ENCODE measurements around the gene FBXO3.

FBXO3 gene

DNA sequence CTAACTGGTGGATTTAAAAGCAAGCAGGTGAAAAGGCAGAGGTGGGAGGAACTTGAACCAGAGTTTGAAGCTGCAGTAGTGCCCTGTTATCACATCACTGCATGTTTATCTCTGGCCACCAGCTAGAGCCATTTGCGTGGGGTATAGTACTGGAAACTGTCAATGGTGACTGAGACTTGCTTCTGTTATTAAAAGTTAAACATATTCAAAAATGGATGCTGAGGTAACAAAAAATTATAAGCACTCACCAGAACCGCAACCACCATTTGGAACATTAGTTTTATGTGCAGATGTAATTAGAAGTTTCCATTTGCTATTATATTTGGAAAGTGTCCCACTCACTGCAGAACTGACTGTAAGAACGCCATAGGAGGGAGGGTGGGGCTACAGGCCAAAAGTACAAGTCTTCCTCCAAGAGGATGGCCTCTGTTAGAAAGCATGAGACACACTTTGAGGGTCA lies 36.9 kb downstream of the FBXO3 start:
- H3K4me3 ChIP-seq (ENCODE audit: low read depth, low read length) = no peak overlapping the region
- no peak for DNase-seq (ENCODE audit: low read depth)
- no peak for TF ChIP-seq CTCF (IDR thresholded peaks at IDR 0.05; ENCODE audit: insufficient read depth, low read depth, low read length, missing control alignments)

GRCh38 chr11:33736148-33736812 lies 38.0 kb downstream of the FBXO3 start, which contains the start of gene CD59:
Gene CD59 (minus strand): TSS chr11:33736423. CDS start chr11:33722445, 13,978 bp downstream.
- DNase-seq (ENCODE audit: low read depth) = peak; percentile 91
- H3K4me3 ChIP-seq (ENCODE audit: low read depth, low read length) = peak within 1 kb of the TSS; percentile 94
- TF ChIP-seq CTCF (IDR thresholded peaks at IDR 0.05; ENCODE audit: insufficient read depth, low read depth, low read length, missing control alignments) = no peak

DNA sequence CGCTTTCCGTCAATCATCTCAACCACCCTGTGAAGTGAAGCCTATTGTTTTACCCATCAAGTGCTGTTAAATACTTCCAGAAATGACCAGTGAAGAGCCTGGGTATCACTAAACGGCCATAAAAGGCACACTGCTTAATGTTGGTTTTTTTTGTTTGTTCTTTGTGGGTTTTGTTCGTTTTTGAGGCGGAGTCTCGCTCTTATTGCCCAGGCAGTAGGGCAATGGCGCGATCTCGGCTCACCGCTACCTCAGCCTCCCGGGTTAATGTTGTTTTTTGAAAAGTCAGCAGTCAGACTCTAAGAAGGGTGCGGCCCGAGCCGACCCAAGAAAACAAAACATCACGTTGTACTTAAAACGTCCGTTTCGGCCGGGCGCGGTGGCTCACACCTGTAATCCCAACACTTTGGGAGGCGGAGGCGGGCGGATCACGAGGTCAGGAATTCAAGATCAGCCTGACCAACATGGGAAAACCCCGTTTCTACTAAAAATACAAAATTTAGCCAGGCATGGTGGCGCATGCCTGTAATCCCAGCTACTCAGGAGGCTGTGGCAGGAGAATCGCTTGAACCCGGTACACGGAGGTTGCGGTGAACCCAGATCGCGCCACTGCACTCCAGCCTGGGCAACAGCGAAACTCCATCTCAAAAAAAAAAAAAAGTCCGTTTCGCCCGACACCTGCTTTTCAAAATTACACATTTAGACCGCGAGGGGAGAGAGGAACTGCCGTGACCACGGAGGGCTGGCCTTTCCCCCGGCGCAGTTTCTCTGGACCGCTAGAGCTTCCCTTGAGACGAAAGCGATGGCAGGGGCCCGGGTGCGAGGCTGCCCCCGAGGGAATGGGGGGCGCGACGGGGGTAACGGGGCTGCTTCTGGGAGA lies 38.8 kb downstream of the FBXO3 start:
- TF ChIP-seq CTCF (IDR thresholded peaks at IDR 0.05; ENCODE audit: insufficient read depth, low read depth, low read length, missing control alignments) = no peak
- DNase-seq (ENCODE audit: low read depth) = peak; percentile 85
- peak overlapping the region; percentile 94 for H3K4me3 ChIP-seq (ENCODE audit: low read depth, low read length)

- no peak for TF ChIP-seq CTCF (IDR thresholded peaks at IDR 0.05; ENCODE audit: insufficient read depth, low read depth, low read length, missing control alignments)
- peak overlapping the region; percentile 94 for H3K4me3 ChIP-seq (ENCODE audit: low read depth, low read length)
- no peak for DNase-seq (ENCODE audit: low read depth)
These were observed 39.7 kb downstream of the FBXO3 start for GRCh38 chr11:33734441-33735270.

DNA sequence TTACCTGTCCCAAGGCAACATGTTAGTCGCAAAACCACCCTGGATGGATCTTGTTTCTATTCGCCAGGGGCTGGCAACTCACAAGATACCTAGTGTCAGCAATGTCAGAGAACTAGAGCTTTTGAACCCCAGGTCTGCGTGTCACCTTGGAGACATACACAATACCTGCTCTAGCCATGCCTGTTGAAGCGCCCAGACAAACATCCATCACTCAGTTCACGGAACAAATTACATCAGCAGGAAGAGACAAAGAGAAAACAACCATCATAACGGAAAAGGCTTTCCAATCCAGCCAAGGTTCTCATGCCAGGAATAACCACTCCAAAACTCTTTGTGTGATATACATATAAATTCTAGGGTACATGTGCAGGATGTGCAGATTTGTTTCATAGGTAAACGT lies 40.3 kb downstream of the FBXO3 start:
- TF ChIP-seq CTCF (IDR thresholded peaks at IDR 0.05; ENCODE audit: insufficient read depth, low read depth, low read length, missing control alignments) = no peak
- no peak for DNase-seq (ENCODE audit: low read depth)
- no peak overlapping the region for H3K4me3 ChIP-seq (ENCODE audit: low read depth, low read length)

DNA sequence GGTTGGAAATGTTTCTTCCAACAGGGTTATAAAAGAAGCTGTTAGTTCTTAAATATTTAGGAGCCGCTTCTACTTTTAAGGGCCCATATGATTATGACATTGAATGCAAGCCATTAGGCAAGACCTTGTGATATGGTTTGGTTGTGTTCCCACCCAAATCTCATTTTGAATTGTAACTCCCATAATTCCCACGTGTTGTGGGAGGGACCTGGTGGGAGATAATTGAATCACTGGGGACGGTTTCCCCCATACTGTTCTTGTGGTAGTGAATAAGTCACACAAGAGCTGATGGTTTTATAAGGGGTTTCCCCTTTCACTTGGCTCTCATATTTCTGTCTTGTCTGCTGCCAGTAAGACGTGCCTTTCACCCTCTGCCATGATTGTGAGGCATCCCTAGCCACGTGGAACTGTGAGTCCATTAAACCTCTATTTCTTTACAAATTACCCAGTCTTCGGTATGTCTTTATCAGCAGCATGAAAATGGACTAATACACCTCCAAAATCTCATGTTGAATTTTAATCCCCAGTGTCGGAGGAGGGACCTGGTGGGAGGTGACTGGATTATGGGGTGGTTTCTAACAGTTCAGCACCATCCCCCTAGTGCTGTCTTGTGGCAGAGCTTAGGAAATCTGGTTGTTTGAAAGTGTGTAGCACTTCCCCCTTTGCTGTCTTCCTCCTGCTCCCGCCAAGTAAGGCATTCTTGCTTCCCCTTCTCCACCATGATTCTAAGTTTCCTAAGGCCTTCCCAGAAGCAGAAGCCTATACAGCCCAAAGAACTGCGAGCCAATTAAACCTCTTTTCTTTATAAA lies 42.4 kb downstream of the FBXO3 start:
- peak; percentile 42 for DNase-seq (ENCODE audit: low read depth)
- no peak for TF ChIP-seq CTCF (IDR thresholded peaks at IDR 0.05; ENCODE audit: insufficient read depth, low read depth, low read length, missing control alignments)
- H3K4me3 ChIP-seq (ENCODE audit: low read depth, low read length) = no peak overlapping the region
